GM19351 (cell line): ENCODE results near the gene AMER3.

ENCODE experiments used
- ATAC-seq: cut with Tn5 transposase; IDR thresholded peaks from one replicate; pipeline ENCODE4 v1.9.1; 2021; ENCODE audit warnings: mild to moderate bottlenecking, moderate library complexity; ENCODE audit not compliant: unreplicated experiment

Gene AMER3

DNA sequence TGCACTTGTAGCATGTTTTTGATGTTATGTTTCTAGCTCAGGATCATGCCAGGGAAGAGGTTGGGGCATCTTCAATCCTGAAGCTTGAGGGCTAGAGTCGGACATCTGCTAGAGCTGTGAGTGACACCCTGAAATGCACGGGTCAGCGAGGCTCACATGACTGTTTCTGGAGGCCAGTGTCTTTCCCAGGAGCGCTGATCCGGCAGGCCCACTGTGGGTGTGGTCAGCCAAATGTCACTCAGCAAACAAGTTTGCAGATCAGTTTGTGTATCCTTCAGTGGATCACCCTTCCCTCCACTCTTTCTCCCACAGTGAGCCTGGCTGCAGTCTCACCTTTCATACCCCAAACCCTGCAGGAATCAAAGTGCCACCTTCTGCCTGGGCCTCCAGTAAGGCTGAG lies 58.4 kb downstream of the AMER3 start:
- no peak for ATAC-seq

DNA sequence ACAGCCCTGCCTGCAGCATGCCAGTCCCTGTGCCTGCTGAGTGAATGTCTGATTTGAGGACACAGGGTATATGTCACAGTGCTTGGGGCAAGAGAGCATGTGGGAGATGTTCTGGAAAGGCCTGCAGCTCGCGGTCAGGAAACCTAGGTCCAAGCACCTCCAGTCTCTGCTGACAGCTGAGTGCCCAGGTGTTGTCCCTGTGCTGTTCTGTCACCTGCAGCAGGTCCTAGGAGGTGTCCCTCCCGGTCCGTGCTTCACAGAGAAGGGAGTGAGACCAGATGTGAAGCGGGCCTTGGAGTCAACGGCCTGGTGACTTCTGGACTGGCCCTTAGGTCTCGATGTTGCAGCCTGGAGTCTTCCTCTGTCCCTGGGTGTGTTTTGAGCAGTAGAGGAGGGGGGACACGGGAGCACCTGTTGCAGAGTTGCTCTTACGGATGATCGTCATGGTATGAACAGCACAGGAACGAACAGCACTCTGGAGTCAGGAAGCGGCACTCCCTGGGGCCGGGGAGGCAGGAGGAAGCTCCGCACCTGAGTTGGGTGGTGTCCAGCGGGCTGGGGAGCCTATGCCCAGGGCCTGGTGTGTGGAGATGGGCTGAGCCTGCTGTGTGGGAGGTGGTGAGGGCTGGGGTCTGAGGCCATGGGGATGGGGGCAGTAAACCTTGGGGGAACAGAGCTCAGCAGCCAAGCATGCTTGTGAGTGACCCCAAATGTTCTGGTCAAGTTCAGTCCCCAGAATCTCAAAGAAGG lies 59.8 kb downstream of the AMER3 start:
- ATAC-seq = no peak
